Suppressor macrophage (primary cell): Measurements from ENCODE around the gene RHBDL1.

Source experiments
- DNase-seq, 4 experiments: peaks; one replicate each; pipeline ENCODE4 v3.0.0-alpha.2; 2020 to 2022

The RHBDL1 gene

GRCh38 chr16:658679-659571, 16.5 kb upstream of the RHBDL1 start:
- DNase-seq = no peak

DNA sequence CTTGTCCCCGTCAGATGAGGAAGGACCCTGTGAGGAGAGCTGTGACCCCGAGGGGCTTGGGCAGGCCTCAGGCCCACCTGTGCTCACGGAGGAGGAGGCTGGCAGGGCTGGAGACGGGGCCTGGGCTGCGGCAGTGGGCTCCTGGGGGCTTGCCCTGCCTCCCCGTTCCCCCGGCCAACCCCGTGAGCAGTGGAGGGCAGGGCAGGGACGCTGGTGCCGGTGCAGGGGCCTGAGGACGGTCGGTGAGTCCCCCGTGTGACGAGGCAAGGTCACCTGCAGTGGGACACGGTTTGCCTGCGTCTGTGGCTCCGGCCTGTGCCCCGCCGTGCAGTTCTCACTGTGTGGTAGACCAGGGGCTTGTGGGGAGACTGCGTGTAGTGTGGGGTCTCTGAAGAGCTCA, 15.9 kb upstream of the RHBDL1 start:
- DNase-seq = no peak

DNA sequence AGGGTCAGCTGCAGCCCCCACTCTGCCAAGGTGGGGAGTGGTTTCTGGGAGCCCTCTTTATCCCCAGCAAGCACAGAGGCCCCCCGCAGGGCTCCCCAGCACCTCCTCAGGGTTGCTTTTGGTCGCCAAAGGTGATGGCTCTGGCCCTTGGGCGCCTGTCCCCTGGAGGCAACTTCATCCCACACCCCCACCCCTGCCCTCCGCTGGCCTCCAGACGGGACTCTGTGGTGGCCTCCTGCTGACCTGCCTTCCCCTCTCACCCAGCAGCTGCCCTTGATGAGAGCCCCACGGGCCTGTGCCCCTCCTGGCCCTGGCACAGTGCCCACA, 15.4 kb upstream of the RHBDL1 start:
- DNase-seq = no peak

DNA sequence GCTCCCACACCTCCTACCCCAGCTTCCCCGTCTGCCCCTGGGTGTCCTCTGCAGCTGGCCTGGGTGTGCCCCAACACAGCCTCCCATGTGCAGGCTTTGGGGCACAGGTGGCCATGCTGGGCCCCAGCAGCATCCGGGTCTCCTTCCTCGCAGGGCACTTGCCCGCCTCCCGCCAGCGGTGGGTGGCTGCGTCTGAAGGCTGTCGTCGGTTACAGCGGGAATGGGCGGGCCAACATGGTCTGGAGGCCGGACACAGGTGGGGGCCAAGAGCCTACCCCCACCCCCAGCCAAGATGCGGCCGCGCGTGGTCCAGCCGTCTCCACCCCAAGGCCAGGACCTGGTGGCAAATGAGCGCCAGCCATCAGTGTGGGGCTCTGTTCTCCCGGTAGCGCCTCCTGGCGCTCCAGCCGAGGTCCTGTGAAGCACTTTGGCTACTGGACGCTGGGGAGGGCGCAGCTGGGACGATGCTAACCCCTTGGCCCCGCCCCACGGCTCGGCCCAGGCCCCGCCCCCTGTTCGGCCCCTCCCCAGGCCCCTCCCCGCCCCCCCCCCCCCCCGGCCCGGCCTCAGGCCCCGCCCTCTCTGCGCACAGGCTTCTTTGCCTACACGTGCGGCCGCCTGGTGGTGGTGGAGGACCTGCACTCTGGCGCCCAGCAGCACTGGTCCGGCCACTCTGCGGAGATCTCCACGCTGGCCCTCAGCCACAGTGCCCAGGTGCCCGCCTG, 14.8 kb upstream of the RHBDL1 start:
- peak; percentile 92 to 97 (median 96) for DNase-seq

GRCh38 chr16:661184-661821, 14.2 kb upstream of the RHBDL1 start:
- DNase-seq = no peak

DNA sequence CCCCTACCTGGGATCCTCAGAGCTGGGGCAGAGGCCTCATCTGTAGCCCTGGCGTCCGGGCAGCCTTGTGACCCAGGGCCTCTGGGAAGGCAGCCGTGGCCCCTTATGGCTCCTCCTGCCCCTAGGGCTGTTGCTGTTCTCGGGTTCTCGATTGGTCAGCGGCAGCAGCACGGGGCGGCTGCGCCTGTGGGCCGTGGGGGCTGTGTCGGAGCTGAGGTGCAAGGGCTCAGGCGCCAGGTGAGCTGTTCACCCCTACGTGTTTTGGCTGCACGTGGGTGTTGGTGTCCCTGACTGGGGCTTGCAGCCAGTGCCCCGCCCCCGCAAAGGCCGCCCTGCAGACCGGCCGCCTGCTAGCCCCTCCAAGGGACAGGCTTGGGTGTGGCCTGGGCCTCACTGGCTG, 13.4 kb upstream of the RHBDL1 start:
- DNase-seq = no peak

DNA sequence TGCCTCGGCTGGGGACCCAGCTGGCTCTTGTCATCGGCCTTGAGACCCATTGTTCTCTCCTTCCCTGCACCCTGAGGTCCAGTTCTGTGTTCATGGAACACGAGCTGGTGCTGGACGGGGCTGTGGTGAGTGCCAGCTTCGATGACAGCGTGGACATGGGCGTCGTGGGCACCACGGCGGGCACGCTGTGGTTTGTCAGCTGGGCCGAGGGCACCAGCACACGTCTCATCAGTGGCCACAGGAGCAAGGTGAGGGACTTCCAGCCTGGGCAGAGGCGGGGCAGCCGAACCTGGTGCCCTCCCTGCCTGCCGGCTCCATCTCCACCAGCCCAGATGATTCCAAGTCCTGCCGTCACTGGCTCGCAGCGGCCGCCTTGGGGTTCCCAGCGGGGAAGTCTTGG, 12.9 kb upstream of the RHBDL1 start:
- DNase-seq = no peak

- DNase-seq = no peak
Observed at GRCh38 chr16:666572-666971, 8.9 kb upstream of the RHBDL1 start.

GRCh38 chr16:667113-667779, 8.2 kb upstream of the RHBDL1 start:
- DNase-seq = no peak

- DNase-seq = peak; percentile 96 to 99 (median 98)
Observed at GRCh38 chr16:667780-668518, 7.5 kb upstream of the RHBDL1 start, which contains the start of gene RHOT2. RHOT2 (plus strand) TSS chr16:668132; CDS start chr16:668200, 68 bp downstream.

DNA sequence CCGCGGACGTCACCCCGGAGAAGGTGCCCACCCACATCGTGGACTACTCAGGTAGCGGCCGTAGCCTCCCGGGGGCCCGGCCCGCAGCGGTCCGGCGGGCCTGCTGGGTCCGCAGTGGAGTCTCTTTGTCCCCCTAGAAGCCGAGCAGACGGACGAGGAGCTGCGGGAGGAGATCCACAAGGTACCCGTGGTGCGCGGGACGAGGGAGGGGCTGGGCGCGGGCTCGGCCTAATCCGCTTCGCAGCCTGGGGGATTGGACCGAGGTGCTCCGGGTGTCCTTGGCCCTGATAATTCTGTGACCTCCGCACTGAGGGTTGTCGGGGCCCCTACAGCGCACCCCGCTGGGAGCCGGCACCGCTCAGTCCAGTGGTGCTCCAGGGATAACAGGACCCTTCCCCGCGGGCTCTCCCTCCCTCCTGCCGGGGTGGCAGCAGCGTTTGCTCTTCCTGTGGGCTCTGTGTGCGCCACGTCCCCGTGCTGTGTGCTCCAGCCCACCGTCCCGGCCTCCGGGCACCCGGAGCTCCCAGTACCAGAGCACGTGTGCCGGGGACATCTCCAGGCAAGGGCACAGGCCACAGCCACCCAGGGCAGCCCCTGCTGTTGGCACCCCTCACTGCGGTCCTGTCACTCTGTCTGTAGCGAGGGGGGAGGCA, 6.8 kb upstream of the RHBDL1 start:
- peak in 3 of 4 experiments; percentile 7 to 41 (median 19) for DNase-seq

DNA sequence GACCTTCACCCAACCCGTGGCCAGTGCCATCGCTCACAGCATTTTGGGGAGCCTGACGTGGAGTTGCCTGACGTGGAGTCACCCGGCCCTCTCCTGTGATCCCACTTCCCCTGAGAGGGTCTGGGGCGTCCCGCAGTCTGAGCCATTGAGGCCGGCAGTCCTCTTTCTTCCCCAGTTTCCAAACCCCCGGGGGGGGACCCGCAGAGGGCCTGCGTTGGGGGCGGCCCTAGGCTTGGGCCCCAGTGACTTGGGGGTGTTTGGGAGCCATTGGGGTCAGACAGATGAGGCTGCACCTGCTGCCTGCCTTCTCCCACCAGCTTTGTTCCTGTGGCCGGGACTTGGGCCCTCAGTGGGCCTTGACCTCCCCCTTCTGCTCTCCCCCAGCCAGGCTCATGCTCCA, 5.8 kb upstream of the RHBDL1 start:
- DNase-seq = no peak

GRCh38 chr16:670485-671352, 4.8 kb upstream of the RHBDL1 start:
- DNase-seq = no peak

- no peak for DNase-seq
Observed at GRCh38 chr16:671353-672131, 3.9 kb upstream of the RHBDL1 start.

DNA sequence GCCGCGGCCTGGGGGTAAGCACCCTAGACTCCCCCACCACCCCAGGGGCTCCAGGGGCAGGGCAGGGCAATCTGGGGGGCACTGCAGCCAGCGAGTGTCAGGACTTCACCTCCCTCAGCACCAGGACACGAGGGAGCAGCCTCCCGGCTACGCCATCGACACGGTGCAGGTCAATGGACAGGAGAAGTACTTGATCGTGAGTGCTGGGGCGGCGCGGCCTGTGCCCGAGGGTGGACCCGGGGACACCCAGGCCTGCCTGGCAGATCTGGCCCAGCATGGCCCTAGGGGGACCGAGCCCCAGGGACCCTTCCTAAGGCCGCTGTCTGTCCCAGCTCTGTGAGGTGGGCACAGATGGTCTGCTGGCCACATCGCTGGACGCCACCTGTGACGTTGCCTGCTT, 3.1 kb upstream of the RHBDL1 start:
- no peak for DNase-seq

- DNase-seq = no peak
Observed at GRCh38 chr16:672851-673250, 2.6 kb upstream of the RHBDL1 start.

DNA sequence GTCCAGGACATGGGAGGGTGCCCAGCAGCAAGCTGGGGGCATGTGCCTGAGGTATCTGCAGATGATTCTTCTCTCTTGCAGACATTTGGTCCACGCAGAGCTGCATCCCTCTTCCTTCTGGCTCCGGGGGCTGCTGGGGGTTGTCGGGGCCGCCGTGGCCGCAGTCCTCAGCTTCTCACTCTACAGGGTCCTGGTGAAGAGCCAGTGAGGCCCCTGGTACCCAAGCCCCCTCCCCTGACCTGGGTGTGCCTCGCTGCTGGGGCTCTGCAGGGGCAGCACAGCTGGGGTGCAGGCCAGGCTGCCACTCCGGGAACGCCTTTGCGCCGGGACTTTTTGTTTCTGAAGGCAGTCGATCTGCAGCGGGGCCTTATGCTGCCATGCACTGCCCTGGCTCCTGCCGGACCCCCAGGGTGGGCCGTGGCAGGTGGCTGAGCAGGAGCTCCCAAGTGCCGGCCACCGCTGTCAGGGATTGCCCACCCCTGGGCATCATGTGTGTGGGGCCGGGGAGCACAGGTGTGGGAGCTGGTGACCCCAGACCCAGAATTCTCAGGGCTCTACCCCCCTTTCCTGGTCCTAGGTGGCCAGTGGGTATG, 2.0 kb upstream of the RHBDL1 start:
- DNase-seq = no peak

- DNase-seq = no peak
Observed at GRCh38 chr16:674214-674881, 1.1 kb upstream of the RHBDL1 start.
